ENCODE data around the gene NCAPG.

Gene NCAPG

DNA sequence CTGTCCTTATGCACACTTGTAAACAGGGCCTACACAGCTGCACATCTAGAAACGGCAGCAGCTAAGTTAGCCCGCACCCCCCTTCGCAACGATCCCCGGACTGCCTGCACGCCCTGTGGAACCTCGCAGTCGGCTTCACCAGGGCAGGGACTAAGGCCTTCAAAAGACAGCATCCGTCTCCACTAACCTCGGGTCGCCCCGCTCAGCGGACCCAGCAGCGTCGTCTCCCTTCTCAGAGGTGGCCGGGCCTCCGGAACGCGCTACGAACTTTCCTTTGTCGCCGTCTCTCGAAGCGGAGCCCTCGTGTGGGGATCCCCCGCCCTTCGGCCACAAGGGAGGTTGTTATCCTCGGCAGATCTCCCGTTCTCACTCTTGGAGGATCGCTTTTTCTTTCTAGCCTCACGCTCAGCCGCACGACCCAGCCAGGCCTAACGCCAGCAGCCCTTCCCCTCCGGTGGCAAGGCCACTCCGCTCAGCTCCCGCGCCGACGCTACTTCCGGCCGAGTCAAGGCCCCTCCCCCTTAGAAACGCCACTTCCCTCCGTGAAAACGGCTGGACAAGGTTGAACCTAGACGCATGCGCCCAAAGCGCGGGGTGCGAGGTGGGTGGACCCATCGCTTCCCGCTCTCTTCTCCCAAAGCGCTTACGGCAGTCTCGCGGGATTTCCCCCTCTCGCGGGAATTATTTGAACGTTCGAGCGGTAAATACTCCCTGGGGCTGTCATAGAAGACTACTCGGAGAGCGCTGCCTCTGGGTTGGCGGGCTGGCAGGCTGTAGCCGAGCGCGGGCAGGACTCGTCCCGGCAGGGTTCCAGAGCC, at the start of gene NCAPG, which contains the start of gene DCAF16:
Gene NCAPG, plus strand, starts transcription at position 720 of the 818 bp plus-strand sequence. CDS start 99 bp downstream, outside the sequence.
Gene DCAF16, minus strand, starts transcription at position 498 of the 818 bp plus-strand sequence. CDS start 6,616 bp downstream, outside the sequence.
- DNase-seq: peak; percentile 99

DNA sequence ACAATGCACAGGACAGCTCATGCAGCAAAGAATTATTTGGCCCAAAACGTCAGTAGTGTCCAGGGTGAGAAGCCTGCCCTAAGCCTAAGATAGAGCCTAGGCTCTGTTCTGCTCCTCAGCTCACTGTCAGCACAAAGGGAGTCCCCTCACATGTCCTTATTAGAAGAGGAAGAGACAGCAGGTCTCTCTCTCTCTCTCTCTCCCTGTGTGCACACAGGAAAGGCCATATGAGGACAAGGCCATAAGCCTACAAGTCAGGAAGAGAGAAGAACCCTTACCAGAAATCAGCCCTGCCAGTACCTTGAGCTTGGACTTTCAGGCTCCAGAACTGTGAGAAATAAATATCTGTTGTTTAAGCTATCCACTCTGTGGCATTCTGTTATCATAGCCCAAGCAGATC, 49.7 kb upstream of the NCAPG start:
- no peak for DNase-seq

- DNase-seq: no peak
Observed at GRCh38 chr4:17762726-17763125, 48.1 kb upstream of the NCAPG start.

DNA sequence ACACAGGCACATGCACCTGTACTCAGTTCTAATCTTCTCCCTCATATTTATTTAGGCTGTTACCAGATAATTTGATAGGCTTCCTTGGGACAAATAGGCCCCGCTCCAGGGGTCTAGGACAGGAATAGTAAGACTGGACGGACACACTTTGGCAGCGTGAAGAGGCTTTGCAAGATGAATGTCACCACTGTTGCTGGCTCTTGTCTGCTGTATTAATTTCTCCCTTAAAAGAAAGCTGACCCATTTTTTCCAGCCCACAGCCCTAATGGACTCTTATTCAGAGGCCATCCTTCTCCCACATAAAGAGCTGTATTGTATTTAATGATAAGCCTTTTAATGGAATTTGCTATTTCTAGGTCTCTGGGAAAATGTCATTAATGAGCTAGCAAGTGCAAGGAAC, 47.4 kb upstream of the NCAPG start:
- DNase-seq: no peak

DNA sequence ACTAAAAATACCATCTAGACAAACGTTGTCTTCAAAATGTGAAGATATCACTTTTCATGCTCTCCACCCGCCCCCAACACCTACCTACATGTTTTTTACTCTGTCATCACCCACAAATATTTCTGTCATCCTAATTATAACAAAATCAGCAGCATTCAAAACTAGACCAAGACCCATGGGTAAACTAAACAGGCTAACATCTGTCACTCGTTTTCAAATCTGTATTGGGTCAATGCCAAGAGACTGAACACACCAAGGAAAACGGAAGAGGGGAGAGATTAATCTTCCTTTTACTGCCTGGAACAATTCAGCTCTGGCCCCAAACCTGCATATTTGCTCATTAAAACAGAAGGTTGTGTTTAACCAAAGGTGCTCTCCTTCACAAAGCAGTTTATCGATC, 46.8 kb upstream of the NCAPG start:
- DNase-seq: no peak

DNA sequence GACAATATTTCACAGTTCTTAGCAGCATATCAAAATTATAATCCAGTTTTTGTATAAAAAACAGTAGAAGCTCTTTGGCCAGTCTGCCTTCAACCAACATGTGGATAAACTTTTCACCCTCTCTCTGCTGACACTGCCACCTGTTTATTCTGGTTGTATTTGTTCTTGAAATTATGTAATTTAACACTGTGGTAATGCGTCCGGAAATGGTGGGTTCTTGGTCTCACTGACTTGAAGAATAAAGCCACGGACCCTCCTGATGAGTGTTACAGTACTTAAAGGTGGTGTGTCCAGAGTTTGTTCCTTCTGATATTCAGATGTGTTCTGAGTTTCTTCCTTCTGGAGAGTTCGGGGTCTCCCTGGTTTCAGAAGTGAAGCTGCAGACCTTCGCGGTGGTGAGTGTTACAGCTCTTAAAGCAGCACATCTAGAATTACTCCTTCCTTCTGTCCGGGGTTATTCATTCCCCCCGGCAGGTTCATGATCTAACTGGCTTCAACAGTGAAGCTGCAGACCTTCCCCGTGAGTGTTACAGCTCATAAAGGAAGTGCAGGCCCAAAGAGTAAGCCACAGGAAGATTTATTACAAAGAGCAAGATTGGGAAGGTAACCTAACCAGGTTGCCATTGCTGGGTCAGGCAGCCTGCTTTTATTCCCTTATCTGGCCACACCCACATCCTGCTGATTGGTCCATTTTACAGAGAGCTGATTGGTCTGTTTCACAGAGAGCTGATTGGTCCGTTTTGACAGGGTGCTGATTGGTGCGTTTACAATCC, 45.1 kb upstream of the NCAPG start:
- no peak for DNase-seq

DNA sequence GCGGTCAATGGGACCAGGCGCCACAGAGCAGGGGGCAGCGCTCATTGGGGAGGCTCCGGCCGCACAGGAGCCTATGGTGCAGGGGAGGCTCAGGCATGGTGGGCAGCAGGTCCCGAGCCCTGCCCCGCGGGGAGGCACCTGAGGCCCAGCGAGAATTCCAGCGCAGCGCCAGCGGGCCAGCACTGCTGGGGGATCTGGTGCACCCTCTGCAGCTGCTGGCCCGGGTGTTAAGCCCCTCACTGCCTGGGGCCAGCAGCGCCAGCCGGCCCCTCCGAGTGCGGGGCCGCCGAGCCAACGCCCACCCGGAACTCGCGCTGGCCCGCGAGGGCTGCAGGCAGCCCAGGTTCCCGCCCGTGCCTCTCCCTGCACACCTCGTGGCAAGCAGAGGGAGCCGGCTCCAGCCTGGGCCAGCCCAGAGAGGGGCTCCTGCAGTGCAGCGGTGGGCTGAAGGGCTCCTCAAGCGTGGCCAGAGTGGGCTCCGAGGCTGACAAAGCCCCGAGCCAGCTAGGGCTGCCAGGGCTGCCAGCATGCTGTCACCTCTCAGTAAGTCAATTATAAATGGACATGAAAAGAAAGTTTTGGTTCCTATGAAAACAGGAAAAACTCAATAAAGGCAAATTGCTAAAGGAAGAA, 43.8 kb upstream of the NCAPG start:
- no peak for DNase-seq

DNA sequence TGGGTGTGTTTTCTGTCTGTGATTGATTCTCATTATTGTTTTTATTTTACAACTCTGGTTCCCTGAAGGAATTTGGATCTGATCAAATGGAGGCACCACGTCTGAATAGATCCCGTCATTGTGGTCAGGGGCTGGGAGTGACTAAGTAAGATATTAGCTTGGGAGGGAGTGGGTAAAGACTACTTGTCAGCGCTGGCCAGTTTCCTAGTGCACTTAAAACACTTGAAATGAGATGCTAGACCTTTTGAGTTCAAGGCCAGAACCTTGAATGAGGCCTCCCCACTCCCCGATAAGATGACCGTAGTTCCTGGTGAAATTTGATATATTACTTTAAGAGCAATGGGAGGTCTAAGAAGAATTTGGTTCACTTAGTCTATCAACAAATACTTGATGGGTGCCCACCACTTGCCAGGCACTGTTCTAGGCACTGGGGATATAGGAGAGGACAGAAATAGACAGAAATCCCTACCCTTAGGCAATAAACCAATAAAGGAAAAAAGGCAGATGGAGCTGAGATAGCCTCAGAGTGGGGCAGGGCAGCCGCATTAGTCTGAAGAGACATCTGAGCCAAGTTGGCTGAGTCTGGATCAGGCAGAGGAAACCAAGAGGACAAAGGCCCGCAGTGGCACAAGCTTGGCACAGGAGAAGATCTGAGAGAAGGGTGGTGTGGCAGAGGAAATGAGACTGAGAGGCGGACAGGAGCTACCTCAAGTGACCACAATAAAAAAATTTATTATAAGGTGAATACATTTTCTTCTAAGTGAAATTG, 41.2 kb upstream of the NCAPG start:
- no peak for DNase-seq

DNA sequence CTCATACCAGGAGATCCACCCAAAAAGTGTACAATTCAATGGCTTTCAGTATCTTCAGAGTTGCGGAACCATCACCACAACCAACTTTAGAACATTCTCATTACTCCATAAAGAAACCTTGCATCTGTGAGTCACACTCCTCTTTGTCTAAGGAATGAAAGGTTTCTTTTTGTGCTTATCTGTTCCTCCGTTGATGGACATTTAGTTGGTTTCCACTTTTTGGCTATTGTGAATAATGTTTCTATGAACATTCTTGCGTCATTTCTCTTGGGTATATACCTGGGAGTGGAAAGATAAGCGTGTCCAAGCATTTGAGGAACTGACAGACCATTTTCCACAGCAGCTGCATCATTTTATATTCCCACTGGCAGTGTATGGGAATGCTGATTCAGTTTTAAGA, 39.9 kb upstream of the NCAPG start:
- DNase-seq: no peak

DNA sequence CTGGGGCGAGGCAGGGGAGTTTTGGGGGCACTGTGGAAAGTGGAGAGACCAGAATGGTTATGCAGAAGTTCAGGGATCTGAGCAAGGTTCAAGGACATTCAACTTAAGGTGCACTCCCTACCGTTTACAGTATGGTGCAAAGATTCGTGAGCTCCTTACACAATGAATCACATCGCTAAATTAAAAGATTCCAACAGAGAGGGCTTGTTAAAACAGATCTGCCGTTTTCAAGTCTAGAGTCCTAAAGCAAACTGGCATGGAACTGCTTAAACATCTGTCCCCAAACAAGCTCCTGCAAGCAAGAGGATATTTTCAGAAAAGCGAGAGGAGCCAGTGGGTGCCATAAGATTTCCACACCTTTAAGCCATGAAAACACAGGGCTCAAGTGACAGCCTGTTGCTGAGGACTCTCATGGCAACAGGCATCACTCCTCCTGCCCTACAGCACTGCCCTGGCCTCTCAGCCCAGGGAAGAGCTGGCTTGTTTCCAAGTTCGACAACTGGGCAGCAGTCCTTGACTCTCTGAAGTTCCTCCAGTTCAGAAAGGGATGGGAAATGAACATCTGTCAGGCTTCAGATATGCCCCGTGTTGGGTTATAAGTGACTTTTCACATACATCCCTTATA, 39.4 kb upstream of the NCAPG start:
- no peak for DNase-seq

- no peak for DNase-seq
Observed at GRCh38 chr4:17773135-17773698, 37.6 kb upstream of the NCAPG start.

DNA sequence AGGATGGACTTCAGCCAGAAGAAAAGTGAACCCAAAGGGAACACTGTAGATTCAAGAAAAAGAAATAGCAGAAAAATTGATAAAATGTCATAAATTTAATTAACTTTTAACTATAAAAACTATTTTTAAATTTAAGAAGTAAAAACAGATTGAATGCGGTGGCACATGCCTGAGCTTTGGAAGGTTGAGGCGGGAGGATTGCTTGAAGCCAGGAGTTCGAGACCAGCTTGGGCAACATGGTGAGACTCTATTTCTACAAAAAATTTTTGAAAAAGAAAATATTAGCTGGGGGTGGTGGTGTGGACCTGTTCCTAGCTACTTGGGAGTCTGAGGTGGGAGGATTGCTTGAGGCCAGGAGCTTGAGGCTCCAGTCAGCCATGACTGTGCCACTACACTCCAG, 32.3 kb upstream of the NCAPG start:
- DNase-seq: no peak

DNA sequence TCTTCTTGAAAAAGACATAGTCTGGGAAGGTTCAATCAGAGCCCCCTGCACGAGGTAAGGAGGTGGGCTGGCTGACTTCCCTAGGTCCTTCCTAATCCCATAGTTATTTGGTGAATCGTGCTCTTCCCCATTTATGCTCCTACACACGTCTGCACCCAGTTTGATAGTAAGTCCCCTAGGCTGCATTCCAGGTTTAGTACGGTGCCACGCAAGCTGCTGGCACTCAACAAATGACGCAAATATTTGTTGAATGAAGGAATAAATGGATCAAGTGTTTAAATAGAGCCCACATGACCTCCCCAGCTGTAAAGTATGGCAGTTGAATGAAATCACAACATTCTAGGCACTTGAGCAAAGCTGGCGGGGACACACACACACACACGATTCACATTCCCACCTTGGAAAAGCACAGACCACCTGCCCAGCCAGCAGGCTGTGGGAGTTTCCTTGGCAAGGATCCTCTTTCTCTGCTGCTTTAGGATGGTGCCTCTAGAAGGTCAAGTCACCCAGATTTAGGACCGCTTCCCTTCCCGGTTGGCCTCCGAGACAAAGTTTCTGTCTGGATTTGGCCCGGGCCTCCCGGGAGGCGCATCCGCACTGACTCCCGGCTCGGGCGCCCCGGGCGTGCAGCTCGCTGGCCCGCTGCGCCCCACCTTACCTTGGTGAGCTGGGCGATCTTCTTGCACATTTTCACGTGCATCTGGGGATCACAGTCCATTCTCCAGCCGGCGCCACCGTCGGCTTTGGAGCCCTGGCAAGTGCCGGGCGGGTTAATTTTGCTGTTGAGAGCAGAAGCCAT, 30.1 kb upstream of the NCAPG start:
- DNase-seq: no peak

DNA sequence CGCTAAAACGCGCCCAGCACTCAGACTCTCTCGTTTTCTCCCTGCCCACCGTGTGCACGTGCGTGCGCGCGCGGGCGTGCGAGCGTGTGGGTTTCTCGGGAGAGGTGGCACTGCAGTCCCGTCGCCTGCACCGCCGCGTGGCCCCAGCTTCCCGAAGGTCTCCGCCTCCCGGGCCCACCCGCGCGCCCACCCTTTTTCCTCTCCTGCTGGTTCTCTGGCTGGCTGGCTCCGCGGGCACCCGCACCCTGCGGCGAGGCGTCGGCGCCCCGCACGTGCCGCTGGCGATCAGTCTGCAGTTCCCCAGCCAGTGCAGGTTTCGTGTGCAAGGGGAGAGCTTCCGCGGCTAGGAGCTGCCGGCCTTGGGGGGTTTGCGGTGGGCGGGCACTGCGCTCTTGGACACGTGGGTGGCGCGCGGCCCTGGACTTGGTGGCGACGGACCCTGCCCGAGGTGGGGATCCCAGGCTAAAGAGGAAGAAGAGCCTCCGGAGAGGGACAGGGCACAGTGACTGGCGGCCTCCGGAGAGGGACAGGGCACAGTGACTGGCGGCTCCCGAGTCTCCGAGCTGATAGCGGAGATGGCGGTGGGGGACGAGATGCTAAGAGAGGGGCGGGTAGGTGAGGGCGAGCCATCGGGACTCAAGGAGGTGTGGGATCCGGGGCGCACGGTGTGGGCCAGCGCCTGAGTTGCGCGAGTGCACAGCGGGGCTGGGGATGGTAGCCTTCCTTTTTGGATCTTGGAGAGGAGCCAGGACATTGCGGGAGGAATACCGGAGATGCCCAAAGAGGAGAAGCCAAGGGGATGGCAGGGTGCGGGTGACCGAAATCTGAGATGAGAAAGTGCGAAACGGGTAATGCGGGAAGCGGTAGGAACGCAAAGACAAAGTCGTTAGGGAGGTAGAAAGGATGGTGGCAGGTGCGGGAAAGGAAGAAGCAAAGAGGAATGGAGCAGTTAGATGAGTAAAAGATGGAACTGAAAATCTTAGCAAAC, 29.2 kb upstream of the NCAPG start, which contains the start of gene FAM184B:
Gene FAM184B, minus strand, starts transcription at position 322 of the 988 bp plus-strand sequence. CDS start 322 bp downstream, outside the sequence.
- DNase-seq: peak; percentile 59

DNA sequence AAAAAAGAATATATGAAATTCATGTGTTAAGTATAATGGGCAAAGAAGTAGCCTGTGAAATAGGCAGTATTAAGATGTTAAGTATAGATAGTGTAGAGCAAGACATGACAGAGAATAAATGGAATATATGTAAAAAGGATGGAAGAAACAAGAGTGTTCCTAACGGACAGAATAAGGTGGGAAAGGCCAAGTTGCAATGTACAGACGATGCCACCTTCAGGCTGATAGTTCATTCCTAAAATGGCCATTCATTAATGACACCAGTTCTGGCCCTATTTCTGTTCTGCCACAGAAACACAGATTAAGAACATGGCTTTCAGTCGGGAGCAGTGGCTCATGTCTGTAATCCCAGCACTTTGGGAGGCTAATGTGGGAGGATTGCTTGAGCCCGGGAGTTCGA, 24.9 kb upstream of the NCAPG start:
- DNase-seq: no peak

- no peak for DNase-seq
Observed at GRCh38 chr4:17786567-17786966, 24.2 kb upstream of the NCAPG start.

GRCh38 chr4:17787315-17787714, 23.5 kb upstream of the NCAPG start:
- DNase-seq: no peak

DNA sequence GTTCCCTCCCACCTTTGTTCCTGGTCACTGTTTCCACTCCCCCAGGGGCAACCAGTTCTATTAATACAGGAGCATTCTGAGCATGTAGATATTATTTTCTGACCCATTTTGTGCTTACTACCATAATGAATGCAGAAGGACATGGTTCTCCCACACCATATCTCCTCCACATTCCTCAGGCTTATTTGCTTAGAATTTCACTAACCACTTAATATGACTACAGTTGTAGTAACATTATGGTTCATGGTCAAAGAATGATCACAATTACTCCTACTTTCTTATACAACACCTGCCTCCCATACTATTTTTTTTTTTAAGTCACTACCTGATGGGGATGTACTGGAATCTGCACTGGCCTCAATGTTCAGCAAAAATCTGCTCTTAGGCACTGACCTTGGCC, 21.8 kb upstream of the NCAPG start:
- no peak for DNase-seq

DNA sequence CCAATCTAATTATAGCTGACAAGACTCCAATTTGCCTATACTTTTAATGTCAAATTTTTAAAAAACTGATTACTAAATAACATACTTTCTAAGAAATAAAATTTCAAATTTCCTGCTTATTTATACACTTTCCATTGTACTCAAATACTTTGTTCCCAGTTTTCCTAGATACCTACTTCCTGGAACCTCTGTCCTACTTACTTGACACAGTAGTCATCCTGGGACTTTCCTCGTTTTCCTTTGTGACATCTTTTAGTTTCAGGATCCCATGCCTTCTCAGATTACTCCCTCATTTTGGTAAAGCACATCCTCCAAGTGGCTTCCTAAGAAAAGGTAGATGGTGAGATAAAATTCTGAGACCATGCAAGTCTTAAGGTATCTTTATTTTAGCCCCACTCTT, 16.0 kb upstream of the NCAPG start:
- no peak for DNase-seq

GRCh38 chr4:17797808-17798207, 13.0 kb upstream of the NCAPG start:
- no peak for DNase-seq

All from right forelimb (tissue), 1 donor.